ENCODE data around the gene HES3. TPM values are rescaled to one million over a fixed set of nuclear protein-coding genes. Genes with fewer than 3 reads are reported as not detected.

HES3 gene
- total and polyA plus RNA-seq, 3 donors from 2014 or later, result not detected

DNA sequence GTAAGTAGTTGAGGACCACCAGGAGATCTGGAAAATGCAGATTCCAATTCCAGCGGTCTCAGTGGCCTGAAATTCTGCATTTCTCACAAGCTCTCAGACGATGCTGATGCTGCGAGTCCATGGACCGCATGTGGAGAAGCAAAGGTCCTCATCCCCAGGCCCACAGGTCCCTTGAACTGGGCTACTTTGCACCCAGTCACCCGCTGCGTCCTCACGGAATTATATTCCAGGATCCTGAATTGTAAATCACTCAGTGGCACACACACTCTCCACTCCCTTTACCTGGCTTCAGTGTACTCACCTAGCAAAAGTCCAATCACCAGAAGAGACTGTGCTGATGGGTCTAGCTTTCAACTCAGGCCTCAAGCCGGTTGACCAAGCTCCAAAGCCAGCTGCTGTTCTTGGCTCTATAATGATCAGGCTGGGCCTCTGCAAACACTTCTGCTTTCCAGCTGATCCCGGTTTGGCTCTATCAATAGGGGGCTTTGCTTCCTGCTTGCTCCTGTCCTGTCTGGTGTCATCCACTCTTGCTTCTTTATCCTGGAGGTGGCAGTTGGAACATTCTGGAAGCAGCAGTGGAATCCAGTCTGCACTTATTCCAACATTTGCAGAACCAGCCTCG lies 43.7 kb upstream of the HES3 start:
- H3K36me3 ChIP-seq (ENCODE audit: low read depth, missing control alignments), result no peaks in the 10 kb centered on the region
- peak overlapping the region; percentile 48 to 84 for H3K27ac ChIP-seq
- H3K4me1 ChIP-seq, result peaks cover 14% of the 10 kb centered on the region
- intact Hi-C loops (cut with DNase I; ENCODE audit: low total_unique reads), result no loop called here
- no peak for DNase-seq
- 36 to 44% methylated on average over 10 of the region's 10 CpGs for WGBS, 2 donors
- peak overlapping the region; percentile 92 to 99 for H3K4me3 ChIP-seq
- TF ChIP-seq, protein P1, sequence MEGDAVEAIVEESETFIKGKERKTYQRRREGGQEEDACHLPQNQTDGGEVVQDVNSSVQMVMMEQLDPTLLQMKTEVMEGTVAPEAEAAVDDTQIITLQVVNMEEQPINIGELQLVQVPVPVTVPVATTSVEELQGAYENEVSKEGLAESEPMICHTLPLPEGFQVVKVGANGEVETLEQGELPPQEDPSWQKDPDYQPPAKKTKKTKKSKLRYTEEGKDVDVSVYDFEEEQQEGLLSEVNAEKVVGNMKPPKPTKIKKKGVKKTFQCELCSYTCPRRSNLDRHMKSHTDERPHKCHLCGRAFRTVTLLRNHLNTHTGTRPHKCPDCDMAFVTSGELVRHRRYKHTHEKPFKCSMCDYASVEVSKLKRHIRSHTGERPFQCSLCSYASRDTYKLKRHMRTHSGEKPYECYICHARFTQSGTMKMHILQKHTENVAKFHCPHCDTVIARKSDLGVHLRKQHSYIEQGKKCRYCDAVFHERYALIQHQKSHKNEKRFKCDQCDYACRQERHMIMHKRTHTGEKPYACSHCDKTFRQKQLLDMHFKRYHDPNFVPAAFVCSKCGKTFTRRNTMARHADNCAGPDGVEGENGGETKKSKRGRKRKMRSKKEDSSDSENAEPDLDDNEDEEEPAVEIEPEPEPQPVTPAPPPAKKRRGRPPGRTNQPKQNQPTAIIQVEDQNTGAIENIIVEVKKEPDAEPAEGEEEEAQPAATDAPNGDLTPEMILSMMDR (IDR thresholded peaks at IDR 0.05), result no peak
- no peak for TF ChIP-seq POLR2A (IDR thresholded peaks at IDR 0.05)
- H3K9me3 ChIP-seq, result no peaks in the 10 kb centered on the region
- H3K27me3 ChIP-seq, result no peaks in the 10 kb centered on the region

DNA sequence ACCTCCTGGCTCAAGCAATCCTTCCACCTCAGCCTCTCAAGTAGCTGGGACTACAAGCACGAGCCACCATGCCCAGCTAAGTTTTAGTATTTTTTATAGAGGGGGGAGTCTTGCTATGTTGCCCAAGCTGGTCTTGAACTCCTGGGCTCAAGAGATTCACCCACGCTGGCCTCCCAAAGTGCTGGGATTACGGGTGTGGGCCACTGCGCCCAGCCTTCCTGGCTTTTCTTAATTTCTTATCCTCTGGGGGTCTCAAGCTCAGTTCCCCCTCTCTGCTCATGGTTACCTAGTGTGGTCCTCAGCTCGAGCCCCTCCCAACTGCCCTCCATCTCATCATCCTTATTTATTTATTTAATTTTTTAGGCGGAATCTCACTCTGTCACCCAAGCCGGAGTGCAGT lies 41.7 kb upstream of the HES3 start:
- no peak for DNase-seq
- WGBS, 2 donors, result 90 to 94% methylated on average over 7 of the region's 7 CpGs
- Histone ChIP-seq H3K27ac (no peak overlapping the region), H3K36me3 (ENCODE audit: low read depth, missing control alignments) (no peaks in the 10 kb centered on the region), H3K9me3 (no peaks in the 10 kb centered on the region), H3K27me3 (no peaks in the 10 kb centered on the region), H3K4me1 (peaks cover 20% of the 10 kb centered on the region), H3K4me3 (no peak overlapping the region)
- intact Hi-C loops (cut with DNase I; ENCODE audit: low total_unique reads), result no loop called here
- TF ChIP-seq, protein P1 (IDR thresholded peaks at IDR 0.05), result no peak
- TF ChIP-seq POLR2A (IDR thresholded peaks at IDR 0.05), result no peak

DNA sequence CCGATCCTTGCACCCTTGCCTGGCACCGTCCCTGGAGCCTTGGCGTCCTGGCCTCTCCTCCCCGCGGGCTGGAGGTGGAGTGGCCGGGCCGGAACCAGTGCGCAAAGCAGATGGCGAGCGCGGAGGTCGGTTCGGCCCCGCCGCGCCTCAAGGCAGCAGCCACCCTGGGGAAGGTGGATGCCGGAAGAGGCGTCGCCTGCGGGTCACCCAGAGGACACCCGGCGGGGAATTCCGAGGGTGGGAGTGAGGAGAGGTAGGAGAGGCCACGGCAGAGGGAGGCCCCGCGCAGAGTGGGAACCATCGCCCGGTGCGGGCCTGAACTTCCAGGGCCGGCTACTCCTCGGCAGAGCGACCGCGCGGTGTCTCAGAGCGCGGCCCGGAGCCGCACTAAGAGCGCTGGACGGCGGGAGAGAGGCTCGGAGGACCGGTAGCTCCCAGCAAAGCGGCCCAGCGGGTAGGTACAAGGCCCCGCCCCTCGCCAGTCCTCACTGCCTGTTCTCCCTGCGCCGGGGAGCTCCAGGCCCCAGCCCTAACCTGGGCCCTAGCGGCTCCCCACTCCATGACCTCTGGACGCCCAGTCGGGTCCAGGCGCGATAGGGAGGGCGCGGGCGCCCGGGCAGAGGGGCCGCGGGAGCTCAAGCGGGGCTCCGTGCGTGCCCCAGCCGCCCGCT lies 38.0 kb upstream of the HES3 start, which contains the start of gene RNF207:
TSS of gene RNF207 (plus strand) at position 271 of the 671 bp plus-strand sequence. CDS start 417 bp downstream, outside the sequence.
- TF ChIP-seq, protein P1 (IDR thresholded peaks at IDR 0.05), result no peak
- no peak for TF ChIP-seq POLR2A (IDR thresholded peaks at IDR 0.05)
- peak; percentile 61 for DNase-seq
- H3K9me3 ChIP-seq, result no peaks in the 10 kb centered on the region
- 0 to 1% methylated on average over 2 to 59 of the region's 66 CpGs for WGBS, 2 donors
- peak within 1 kb of the TSS; percentile 24 to 43 for H3K4me3 ChIP-seq
- H3K4me1 ChIP-seq, result peaks cover 6% of the 10 kb centered on the region
- H3K27me3 ChIP-seq, result no peaks in the 10 kb centered on the region
- H3K36me3 ChIP-seq (ENCODE audit: low read depth, missing control alignments), result no peaks in the 10 kb centered on the region
- peak within 1 kb of the TSS in 1 of 2 donors; percentile 23 for H3K27ac ChIP-seq
- intact Hi-C loops (cut with DNase I; ENCODE audit: low total_unique reads), result no loop called here

DNA sequence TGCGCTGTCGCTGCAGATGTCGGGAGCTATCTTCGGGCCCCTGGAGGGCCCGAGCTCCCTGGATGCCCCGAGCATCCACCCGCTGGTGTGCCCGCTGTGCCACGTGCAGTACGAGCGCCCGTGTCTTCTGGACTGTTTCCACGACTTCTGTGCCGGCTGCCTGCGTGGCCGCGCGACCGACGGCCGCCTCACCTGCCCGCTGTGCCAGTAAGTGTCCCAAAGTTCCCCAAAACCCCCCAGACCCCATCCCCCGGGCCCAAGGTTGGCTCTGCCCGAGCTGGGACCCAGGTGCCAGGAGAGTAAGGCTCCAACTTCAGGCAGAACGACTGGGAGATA lies 37.5 kb upstream of the HES3 start:
- no peaks in the 10 kb centered on the region for H3K36me3 ChIP-seq (ENCODE audit: low read depth, missing control alignments)
- peak overlapping the region in 1 of 2 donors; percentile 43 for H3K4me3 ChIP-seq
- peaks cover 6% of the 10 kb centered on the region for H3K4me1 ChIP-seq
- WGBS, 2 donors, result 0 to 8% methylated on average over 5 to 17 of the region's 25 CpGs
- H3K9me3 ChIP-seq, result no peaks in the 10 kb centered on the region
- DNase-seq, result no peak
- no peak for TF ChIP-seq POLR2A (IDR thresholded peaks at IDR 0.05)
- TF ChIP-seq, protein P1 (IDR thresholded peaks at IDR 0.05), result no peak
- H3K27ac ChIP-seq, result no peak overlapping the region
- intact Hi-C loops (cut with DNase I; ENCODE audit: low total_unique reads), result no loop called here
- no peaks in the 10 kb centered on the region for H3K27me3 ChIP-seq

Data from testis (tissue), 3 donors.